ENCODE results near the gene ELP4.

DNA sequence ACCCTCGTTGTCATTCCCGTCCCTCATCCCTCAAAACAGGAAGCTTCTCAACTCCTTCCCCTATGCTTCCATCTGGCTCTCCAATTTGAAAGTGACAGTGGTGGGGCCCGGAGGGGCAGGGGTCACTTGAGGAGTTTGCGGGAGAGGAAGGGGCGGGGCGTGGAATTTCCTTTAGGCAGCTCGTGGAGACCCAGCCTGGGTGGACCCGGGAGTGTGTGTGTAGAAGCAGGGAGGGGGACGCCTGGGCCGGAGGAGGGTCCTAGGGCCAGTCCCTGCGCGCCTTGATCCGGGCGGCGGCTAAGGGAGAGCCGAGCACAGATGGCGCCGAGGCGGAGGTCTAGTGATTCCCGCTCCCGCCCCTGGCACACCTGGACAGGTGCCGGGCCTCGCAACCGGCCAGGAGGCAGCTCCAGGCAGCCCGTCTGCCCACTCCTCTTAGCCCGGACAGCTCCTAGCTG lies 309.3 kb downstream of the ELP4 start:
- TF ChIP-seq, protein P1, sequence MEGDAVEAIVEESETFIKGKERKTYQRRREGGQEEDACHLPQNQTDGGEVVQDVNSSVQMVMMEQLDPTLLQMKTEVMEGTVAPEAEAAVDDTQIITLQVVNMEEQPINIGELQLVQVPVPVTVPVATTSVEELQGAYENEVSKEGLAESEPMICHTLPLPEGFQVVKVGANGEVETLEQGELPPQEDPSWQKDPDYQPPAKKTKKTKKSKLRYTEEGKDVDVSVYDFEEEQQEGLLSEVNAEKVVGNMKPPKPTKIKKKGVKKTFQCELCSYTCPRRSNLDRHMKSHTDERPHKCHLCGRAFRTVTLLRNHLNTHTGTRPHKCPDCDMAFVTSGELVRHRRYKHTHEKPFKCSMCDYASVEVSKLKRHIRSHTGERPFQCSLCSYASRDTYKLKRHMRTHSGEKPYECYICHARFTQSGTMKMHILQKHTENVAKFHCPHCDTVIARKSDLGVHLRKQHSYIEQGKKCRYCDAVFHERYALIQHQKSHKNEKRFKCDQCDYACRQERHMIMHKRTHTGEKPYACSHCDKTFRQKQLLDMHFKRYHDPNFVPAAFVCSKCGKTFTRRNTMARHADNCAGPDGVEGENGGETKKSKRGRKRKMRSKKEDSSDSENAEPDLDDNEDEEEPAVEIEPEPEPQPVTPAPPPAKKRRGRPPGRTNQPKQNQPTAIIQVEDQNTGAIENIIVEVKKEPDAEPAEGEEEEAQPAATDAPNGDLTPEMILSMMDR (IDR thresholded peaks at IDR 0.05): no peak
- TF ChIP-seq POLR2AphosphoS5 (IDR thresholded peaks at IDR 0.05) (no peak), POLR2A (IDR thresholded peaks at IDR 0.05) (no peak)

Data from breast epithelium (tissue), 3 donors.